ENCODE measurements around the gene KCNJ5.

Gene KCNJ5

DNA sequence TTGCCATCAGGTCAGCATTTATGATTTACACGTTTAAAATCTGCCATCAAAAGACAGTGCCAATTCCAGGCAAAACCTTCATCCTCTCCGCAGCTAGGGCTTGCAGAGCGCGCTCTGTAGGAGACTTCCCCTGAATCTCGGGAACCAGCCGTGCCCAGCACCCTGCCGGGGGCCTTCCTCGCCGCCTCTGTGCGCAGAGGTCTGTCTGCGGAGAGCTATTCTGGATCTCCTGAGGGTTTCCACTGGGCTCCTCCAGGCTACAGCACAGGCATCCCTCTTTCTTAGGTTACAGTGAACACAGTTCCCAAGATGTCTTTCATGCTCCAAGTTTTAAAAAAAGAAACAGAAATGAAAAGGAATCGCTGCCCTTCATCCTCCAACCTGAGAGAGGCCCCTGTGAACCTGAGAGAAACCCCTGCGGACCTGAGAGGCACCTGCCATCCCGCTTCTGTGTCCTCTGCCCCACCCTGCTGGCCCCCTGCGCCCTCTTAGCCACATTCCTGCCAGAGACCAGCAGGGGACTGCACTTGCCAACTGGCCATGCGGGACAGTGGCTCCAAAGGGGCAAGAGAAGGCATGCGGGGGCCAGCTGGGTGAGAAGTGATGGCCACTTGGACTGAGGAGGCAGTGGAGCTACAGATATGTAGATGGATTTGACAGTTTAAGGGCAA is 35.4 kb downstream of the KCNJ5 start:
- DNase-seq (ENCODE audit: low spot score) = no peak
- POLR2A ChIA-PET (ENCODE audit: low non-redundant PET) = no interaction called here
- no peak overlapping the region for H3K27ac ChIP-seq
- no peak for TF ChIP-seq CTCF (conservative IDR thresholded peaks at IDR 0.05; ENCODE audit: low read depth)
- CTCF ChIA-PET = interaction anchor here (1.2 kb wide), 1 partner anchor 95 kb away, joined by 3 read pairs; no protein-coding TSS in a partner anchor

GRCh38 chr11:128927108-128927461 is 35.9 kb downstream of the KCNJ5 start:
- no peak for DNase-seq (ENCODE audit: low spot score)
- TF ChIP-seq CTCF (conservative IDR thresholded peaks at IDR 0.05; ENCODE audit: low read depth) = no peak
- CTCF ChIA-PET = interaction anchor here (1.2 kb wide), 1 partner anchor 95 kb away, joined by 3 read pairs; no protein-coding TSS in a partner anchor
- no peak overlapping the region for H3K27ac ChIP-seq
- POLR2A ChIA-PET (ENCODE audit: low non-redundant PET) = no interaction called here

DNA sequence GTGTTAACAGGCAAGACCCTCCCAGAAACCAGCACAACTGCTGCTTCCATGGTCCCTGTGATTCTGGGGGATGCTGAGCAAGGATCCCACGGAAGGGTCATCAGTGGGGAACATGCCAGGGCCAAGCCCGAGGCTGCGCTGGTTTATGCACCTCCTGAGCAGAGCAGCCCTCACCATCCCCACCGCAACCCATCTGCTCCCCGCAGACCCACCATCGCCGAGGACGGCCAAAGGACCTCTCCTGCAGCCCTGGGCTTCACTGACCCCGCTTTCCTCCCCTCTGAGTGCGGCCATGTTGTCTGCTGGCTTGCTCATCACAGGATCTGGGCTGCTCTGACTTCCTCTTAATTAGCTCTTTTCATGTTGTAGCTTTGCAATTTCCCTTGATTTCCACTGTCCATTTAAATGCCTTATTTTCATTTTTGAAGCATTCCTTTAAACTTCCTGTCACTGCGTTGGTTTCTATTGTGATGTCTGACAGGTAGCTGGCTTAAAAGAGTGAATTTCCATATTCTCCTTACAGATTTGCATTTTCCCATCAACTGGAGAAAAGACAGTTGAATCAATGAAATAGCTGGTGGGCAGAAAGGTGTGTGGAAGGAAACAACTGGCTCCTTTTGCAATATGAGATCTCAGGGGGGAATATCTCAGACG is 36.7 kb downstream of the KCNJ5 start:
- H3K27ac ChIP-seq = no peak overlapping the region
- ChIA-PET CTCF (interaction anchor here (1.2 kb wide), 1 partner anchor 96 kb away, joined by 3 read pairs; no protein-coding TSS in a partner anchor), POLR2A (ENCODE audit: low non-redundant PET) (no interaction called here)
- no peak for DNase-seq (ENCODE audit: low spot score)
- no peak for TF ChIP-seq CTCF (conservative IDR thresholded peaks at IDR 0.05; ENCODE audit: low read depth)

DNA sequence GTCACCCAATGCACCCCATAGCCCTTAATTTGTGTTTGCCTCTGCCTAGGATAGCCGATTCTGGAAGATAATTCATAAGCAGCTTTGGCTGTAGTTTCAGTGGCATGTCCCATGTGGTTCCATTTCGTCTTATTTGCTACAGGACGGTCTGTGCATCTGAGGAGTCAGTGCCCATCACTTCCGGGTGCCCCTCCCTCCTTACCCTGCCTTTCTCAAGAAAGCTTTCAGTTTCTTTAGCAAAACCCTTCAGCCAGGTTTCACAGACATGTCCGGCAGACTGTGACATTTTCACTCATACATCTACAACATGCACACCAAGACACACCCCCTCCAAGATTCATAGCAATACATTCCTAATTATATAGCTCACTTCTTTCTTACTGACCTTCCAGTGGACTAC is 37.2 kb downstream of the KCNJ5 start:
- DNase-seq (ENCODE audit: low spot score) = no peak
- ChIA-PET CTCF (no interaction called here), POLR2A (ENCODE audit: low non-redundant PET) (no interaction called here)

GRCh38 chr11:128929468-128929867 is 38.3 kb downstream of the KCNJ5 start:
- ChIA-PET CTCF (interaction anchor here (0.9 kb wide), 1 partner anchor 45 kb away, joined by 5 read pairs; no protein-coding TSS in a partner anchor), POLR2A (ENCODE audit: low non-redundant PET) (no interaction called here)
- no peak for TF ChIP-seq CTCF (conservative IDR thresholded peaks at IDR 0.05; ENCODE audit: low read depth)
- H3K27ac ChIP-seq = no peak overlapping the region
- DNase-seq (ENCODE audit: low spot score) = no peak

More for the DNA sequence above, 37.2 kb downstream of the KCNJ5 start:
- no peak overlapping the region for H3K27ac ChIP-seq
- TF ChIP-seq CTCF (conservative IDR thresholded peaks at IDR 0.05; ENCODE audit: low read depth) = no peak

GRCh38 chr11:128929991-128930390 is 38.8 kb downstream of the KCNJ5 start:
- H3K27ac ChIP-seq = no peak overlapping the region
- no peak for TF ChIP-seq CTCF (conservative IDR thresholded peaks at IDR 0.05; ENCODE audit: low read depth)
- ChIA-PET POLR2A (ENCODE audit: low non-redundant PET) (no interaction called here), CTCF (no interaction called here)
- no peak for DNase-seq (ENCODE audit: low spot score)

Measured in RWPE1 (cell line).